AG09319 (cell line): ENCODE results near the gene TSPAN18.

Source experiments
- DNase-seq: peaks from one replicate; pipeline ENCODE4 v3.0.0-alpha.2; 2010; ENCODE audit warnings: low read depth; ENCODE audit errors: extremely low read depth
- CTCF ChIP-seq: IDR thresholded peaks from 2 replicates; pipeline ENCODE4 v1.5.1; 2011; ENCODE audit warnings: low read depth, mild to moderate bottlenecking, inconsistent platforms, low read length, moderate library complexity

TSPAN18 gene

GRCh38 chr11:44980533-44981427, 254.0 kb downstream of the TSPAN18 start:
- no peak for DNase-seq
- no peak for TF ChIP-seq CTCF
